Measurements from ENCODE around the gene HSPA14. TPM values are rescaled to one million over a fixed set of nuclear protein-coding genes. Genes with fewer than 3 reads are reported as not detected.

The HSPA14 gene
- total RNA-seq, 1 experiment from 2014 or later, result 30.1 TPM

DNA sequence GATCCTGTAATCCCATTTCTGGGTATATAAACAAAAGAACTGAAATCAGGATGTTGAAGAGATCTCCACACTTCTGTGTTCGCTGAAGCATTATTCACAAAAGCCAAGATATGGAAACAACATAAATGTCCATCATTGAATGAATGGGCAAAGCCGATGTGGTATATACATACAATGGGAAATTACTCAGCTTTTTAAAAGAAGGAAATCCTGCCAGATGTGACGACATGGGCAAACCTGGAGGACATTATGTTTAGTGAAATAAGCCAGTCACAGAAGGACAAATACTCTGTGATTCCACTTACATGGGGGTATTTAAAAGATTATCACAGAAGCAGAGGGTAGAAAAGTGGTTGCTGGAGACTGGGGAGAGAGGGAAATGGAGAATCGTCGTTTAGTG, 39.5 kb upstream of the HSPA14 start:
- H3K9me3 Mint-ChIP-seq, result 0 out of 2 replicates have a peak, but pooled peaks cover 4% of the 10 kb centered on the region
- ChIA-PET CTCF (no interaction called here), POLR2A (no interaction called here)
- H3K27me3 Mint-ChIP-seq (ENCODE audit: low read depth), result no peaks in the 10 kb centered on the region
- no peaks in the 10 kb centered on the region for H3K36me3 Mint-ChIP-seq
- no peak overlapping the region for H3K27ac Mint-ChIP-seq
- TF ChIP-seq NFYB (CRISPR knock-in tag; conservative IDR thresholded peaks at IDR 0.05; ENCODE audit: low read depth), result no peak
- TF ChIP-seq, protein P1, sequence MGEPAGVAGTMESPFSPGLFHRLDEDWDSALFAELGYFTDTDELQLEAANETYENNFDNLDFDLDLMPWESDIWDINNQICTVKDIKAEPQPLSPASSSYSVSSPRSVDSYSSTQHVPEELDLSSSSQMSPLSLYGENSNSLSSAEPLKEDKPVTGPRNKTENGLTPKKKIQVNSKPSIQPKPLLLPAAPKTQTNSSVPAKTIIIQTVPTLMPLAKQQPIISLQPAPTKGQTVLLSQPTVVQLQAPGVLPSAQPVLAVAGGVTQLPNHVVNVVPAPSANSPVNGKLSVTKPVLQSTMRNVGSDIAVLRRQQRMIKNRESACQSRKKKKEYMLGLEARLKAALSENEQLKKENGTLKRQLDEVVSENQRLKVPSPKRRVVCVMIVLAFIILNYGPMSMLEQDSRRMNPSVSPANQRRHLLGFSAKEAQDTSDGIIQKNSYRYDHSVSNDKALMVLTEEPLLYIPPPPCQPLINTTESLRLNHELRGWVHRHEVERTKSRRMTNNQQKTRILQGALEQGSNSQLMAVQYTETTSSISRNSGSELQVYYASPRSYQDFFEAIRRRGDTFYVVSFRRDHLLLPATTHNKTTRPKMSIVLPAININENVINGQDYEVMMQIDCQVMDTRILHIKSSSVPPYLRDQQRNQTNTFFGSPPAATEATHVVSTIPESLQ (CRISPR knock-in tag; IDR thresholded peaks at IDR 0.05), result no peak
- TF ChIP-seq, protein P2, sequence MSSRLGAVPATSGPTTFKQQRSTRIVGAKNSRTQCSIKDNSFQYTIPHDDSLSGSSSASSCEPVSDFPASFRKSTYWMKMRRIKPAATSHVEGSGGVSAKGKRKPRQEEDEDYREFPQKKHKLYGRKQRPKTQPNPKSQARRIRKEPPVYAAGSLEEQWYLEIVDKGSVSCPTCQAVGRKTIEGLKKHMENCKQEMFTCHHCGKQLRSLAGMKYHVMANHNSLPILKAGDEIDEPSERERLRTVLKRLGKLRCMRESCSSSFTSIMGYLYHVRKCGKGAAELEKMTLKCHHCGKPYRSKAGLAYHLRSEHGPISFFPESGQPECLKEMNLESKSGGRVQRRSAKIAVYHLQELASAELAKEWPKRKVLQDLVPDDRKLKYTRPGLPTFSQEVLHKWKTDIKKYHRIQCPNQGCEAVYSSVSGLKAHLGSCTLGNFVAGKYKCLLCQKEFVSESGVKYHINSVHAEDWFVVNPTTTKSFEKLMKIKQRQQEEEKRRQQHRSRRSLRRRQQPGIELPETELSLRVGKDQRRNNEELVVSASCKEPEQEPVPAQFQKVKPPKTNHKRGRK (CRISPR knock-in tag; IDR thresholded peaks at IDR 0.05; ENCODE audit: borderline replicate concordance), result no peak
- TF ChIP-seq NR3C1 (CRISPR knock-in tag; conservative IDR thresholded peaks at IDR 0.05; ENCODE audit: low read depth), result no peak
- TF ChIP-seq, protein P3, sequence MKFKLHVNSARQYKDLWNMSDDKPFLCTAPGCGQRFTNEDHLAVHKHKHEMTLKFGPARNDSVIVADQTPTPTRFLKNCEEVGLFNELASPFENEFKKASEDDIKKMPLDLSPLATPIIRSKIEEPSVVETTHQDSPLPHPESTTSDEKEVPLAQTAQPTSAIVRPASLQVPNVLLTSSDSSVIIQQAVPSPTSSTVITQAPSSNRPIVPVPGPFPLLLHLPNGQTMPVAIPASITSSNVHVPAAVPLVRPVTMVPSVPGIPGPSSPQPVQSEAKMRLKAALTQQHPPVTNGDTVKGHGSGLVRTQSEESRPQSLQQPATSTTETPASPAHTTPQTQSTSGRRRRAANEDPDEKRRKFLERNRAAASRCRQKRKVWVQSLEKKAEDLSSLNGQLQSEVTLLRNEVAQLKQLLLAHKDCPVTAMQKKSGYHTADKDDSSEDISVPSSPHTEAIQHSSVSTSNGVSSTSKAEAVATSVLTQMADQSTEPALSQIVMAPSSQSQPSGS (CRISPR knock-in tag; IDR thresholded peaks at IDR 0.05; ENCODE audit: borderline replicate concordance, low read depth), result no peak
- TF ChIP-seq NR1H2 (CRISPR knock-in tag; IDR thresholded peaks at IDR 0.05), result no peak
- TF ChIP-seq, protein P4, sequence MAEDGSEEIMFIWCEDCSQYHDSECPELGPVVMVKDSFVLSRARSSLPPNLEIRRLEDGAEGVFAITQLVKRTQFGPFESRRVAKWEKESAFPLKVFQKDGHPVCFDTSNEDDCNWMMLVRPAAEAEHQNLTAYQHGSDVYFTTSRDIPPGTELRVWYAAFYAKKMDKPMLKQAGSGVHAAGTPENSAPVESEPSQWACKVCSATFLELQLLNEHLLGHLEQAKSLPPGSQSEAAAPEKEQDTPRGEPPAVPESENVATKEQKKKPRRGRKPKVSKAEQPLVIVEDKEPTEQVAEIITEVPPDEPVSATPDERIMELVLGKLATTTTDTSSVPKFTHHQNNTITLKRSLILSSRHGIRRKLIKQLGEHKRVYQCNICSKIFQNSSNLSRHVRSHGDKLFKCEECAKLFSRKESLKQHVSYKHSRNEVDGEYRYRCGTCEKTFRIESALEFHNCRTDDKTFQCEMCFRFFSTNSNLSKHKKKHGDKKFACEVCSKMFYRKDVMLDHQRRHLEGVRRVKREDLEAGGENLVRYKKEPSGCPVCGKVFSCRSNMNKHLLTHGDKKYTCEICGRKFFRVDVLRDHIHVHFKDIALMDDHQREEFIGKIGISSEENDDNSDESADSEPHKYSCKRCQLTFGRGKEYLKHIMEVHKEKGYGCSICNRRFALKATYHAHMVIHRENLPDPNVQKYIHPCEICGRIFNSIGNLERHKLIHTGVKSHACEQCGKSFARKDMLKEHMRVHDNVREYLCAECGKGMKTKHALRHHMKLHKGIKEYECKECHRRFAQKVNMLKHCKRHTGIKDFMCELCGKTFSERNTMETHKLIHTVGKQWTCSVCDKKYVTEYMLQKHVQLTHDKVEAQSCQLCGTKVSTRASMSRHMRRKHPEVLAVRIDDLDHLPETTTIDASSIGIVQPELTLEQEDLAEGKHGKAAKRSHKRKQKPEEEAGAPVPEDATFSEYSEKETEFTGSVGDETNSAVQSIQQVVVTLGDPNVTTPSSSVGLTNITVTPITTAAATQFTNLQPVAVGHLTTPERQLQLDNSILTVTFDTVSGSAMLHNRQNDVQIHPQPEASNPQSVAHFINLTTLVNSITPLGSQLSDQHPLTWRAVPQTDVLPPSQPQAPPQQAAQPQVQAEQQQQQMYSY (CRISPR knock-in tag; IDR thresholded peaks at IDR 0.05), result no peak
- TF ChIP-seq, protein P5, sequence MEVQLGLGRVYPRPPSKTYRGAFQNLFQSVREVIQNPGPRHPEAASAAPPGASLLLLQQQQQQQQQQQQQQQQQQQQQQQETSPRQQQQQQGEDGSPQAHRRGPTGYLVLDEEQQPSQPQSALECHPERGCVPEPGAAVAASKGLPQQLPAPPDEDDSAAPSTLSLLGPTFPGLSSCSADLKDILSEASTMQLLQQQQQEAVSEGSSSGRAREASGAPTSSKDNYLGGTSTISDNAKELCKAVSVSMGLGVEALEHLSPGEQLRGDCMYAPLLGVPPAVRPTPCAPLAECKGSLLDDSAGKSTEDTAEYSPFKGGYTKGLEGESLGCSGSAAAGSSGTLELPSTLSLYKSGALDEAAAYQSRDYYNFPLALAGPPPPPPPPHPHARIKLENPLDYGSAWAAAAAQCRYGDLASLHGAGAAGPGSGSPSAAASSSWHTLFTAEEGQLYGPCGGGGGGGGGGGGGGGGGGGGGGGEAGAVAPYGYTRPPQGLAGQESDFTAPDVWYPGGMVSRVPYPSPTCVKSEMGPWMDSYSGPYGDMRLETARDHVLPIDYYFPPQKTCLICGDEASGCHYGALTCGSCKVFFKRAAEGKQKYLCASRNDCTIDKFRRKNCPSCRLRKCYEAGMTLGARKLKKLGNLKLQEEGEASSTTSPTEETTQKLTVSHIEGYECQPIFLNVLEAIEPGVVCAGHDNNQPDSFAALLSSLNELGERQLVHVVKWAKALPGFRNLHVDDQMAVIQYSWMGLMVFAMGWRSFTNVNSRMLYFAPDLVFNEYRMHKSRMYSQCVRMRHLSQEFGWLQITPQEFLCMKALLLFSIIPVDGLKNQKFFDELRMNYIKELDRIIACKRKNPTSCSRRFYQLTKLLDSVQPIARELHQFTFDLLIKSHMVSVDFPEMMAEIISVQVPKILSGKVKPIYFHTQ (CRISPR knock-in tag; IDR thresholded peaks at IDR 0.05), result no peak
- TF ChIP-seq GABPB1 (CRISPR knock-in tag; IDR thresholded peaks at IDR 0.05), result no peak
- no peak for TF ChIP-seq SMAD4 (CRISPR knock-in tag; IDR thresholded peaks at IDR 0.05)
- TF ChIP-seq MXD4 (CRISPR knock-in tag; IDR thresholded peaks at IDR 0.05; ENCODE audit: borderline replicate concordance), result no peak
- TF ChIP-seq RORB (CRISPR knock-in tag; IDR thresholded peaks at IDR 0.05), result no peak
- TF ChIP-seq, protein P6, sequence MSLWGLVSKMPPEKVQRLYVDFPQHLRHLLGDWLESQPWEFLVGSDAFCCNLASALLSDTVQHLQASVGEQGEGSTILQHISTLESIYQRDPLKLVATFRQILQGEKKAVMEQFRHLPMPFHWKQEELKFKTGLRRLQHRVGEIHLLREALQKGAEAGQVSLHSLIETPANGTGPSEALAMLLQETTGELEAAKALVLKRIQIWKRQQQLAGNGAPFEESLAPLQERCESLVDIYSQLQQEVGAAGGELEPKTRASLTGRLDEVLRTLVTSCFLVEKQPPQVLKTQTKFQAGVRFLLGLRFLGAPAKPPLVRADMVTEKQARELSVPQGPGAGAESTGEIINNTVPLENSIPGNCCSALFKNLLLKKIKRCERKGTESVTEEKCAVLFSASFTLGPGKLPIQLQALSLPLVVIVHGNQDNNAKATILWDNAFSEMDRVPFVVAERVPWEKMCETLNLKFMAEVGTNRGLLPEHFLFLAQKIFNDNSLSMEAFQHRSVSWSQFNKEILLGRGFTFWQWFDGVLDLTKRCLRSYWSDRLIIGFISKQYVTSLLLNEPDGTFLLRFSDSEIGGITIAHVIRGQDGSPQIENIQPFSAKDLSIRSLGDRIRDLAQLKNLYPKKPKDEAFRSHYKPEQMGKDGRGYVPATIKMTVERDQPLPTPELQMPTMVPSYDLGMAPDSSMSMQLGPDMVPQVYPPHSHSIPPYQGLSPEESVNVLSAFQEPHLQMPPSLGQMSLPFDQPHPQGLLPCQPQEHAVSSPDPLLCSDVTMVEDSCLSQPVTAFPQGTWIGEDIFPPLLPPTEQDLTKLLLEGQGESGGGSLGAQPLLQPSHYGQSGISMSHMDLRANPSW (CRISPR knock-in tag; conservative IDR thresholded peaks at IDR 0.05; ENCODE audit: low read depth), result no peak
- TF ChIP-seq ZNF416 (CRISPR knock-in tag; IDR thresholded peaks at IDR 0.05), result no peak
- TF ChIP-seq GTF2I (CRISPR knock-in tag; conservative IDR thresholded peaks at IDR 0.05), result no peak
- H3K4me3 Mint-ChIP-seq, result no peak overlapping the region
- DNase-seq (ENCODE audit: low spot score) (no peak), ATAC-seq (no peak)
- no peaks in the 10 kb centered on the region for H3K4me1 Mint-ChIP-seq

Measured in WTC11 (cell line).